HG03457 (cell line): ENCODE results near the gene IGF2BP3.
A peak's percentile ranks its signal among the peaks of the same experiment; 100 is the strongest.
"Not testable (repeated sequence)": the region's sequence is repeated elsewhere in the genome, so short reads cannot be mapped to it uniquely, and the experiment has no call there.

ENCODE experiments used
- ATAC-seq: cut with Tn5 transposase; IDR thresholded peaks from one replicate; pipeline ENCODE4 v1.9.1; 2021; ENCODE audit warnings: moderate number of reproducible peaks; ENCODE audit not compliant: unreplicated experiment

The IGF2BP3 gene

GRCh38 chr7:23426876-23427275, 43.4 kb downstream of the IGF2BP3 start:
- ATAC-seq: no peak

GRCh38 chr7:23422909-23423308, 47.4 kb downstream of the IGF2BP3 start:
- ATAC-seq: no peak

- ATAC-seq: no peak
Measured at GRCh38 chr7:23422384-23422783, 47.9 kb downstream of the IGF2BP3 start.

DNA sequence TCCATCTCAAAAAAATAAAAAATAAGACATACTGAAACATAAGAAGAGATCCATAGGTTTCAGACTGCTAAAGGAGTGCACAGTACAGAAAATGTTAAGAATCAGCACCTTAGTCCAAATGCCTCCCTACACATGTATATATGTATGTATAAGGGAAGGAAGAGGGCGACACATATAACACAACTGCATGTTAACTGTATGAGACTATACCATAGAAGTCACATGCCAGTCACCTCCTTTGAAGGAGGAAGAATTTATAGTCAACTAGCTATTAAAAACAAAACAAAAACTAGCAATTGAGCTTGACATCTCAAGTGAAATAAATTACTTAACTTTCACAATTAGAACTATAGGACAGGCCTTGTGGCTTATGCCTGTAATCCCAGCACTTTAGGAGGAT, 50.4 kb downstream of the IGF2BP3 start:
- ATAC-seq: no peak

GRCh38 chr7:23419160-23419559, 51.1 kb downstream of the IGF2BP3 start:
- no peak for ATAC-seq

GRCh38 chr7:23418046-23418445, 52.2 kb downstream of the IGF2BP3 start:
- no peak for ATAC-seq

DNA sequence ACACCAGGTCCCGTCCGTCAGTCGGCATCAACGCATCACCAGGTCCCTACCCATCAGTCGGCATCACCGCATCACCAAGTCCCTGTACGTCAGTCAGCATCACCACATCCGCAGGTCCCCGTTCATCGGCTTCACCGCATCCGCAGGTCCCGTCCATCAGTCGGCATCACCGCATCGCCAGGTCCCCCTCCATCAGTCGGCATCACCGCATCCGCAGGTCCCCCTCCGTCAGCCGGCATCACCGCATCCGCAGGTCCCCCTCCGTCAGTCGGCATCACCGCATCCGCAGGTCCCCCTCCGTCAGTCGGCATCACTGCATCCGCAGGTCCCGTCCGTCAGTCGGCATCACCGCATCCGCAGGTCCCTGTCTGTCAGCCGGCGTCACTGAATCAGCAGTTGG, 55.1 kb downstream of the IGF2BP3 start:
- ATAC-seq: no peak

- ATAC-seq: peak; percentile 90
Measured at GRCh38 chr7:23410446-23411183, 59.7 kb downstream of the IGF2BP3 start.

GRCh38 chr7:23406564-23406963, 63.7 kb downstream of the IGF2BP3 start:
- ATAC-seq: not testable (repeated sequence)

DNA sequence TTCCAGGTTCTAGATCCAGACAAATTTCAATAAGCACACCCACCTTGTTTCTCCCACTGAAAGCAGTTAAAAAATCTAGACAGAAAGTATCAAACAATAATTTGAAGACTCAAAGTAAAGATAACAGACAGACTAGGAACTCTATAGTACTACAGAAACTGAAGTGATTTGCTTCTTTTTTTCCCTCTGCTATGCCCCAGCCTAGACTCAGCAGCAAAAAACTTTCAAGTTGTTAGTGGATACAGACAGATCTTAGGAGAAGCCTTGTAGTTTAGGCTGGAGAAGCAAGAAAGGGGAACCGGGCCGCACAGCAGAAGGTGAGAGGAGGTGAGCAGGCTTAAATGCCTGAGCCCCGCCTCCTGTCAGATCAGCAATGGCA, 65.1 kb downstream of the IGF2BP3 start:
- no peak for ATAC-seq

GRCh38 chr7:23404546-23405239, 65.6 kb downstream of the IGF2BP3 start:
- no peak for ATAC-seq

GRCh38 chr7:23403970-23404369, 66.3 kb downstream of the IGF2BP3 start:
- ATAC-seq: no peak

DNA sequence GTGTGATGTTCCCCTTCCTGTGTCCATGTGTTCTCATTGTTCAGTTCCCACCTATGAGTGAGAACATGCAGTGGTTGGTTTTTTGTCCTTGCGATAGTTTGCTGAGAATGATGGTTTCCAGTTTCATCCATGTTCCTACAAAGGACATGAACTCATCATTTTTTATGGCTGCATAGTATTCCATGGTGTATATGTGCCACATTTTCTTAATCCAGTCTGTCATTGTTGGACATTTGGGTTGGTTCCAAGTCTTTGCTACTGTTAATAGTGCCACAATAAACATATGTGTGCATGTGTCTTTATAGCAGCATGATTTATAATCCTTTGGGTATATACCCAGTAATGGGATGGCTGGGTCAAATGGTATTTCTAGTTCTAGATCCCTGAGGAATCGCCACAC, 72.2 kb downstream of the IGF2BP3 start:
- ATAC-seq: not testable (repeated sequence)

DNA sequence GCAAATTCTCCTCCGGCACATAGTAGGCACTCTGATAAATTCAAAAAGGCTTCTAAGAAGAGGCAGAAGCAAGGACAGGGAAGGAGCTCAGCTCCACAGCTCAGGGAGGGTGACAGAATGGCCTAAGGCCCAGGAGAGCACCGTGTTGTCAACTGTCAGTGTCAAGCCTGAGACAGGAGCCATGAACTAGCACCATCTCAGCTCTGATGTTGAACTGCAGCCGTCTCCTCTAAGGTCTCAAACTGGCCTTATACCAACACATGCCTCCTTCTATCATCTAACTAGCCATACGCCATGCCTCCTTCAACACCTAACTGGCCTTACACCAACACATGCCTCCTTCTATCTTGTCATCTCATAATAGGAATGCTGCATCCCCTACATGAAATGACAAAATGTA, 73.0 kb downstream of the IGF2BP3 start:
- ATAC-seq: no peak

- ATAC-seq: no peak
Measured at GRCh38 chr7:23396222-23397015, 73.9 kb downstream of the IGF2BP3 start.

DNA sequence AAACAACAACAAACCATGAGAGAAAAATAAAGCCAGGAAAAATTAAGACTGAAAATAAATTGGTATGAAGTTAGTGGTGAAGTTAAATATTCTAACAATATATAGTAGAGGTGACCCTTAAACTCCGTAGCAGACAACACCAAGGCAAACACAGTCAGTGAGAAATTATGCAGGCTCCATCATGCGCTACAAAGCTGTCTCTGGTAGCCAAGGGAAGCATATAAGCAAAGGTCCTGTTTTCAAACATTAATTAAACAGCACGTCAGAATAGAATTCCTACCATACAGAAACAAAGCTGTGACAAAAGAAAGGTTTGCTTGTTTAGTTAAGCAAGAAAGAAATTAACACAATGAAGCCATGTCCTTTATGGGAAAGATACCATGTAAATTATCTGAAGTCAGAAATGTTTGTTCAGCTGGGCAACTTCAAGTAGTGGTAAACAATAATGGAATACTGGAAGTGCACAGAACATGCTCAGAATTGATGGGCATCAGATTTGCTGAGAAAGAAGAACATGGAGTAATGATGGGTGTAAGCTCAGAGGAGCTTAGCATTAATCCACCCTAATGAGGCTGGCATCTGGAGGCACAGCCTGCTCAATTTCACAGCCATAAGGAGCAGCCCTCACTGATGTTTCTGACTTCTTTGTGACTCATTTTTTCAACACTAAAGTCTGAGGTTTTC, 75.7 kb downstream of the IGF2BP3 start:
- no peak for ATAC-seq

GRCh38 chr7:23393636-23394035, 76.7 kb downstream of the IGF2BP3 start:
- no peak for ATAC-seq

DNA sequence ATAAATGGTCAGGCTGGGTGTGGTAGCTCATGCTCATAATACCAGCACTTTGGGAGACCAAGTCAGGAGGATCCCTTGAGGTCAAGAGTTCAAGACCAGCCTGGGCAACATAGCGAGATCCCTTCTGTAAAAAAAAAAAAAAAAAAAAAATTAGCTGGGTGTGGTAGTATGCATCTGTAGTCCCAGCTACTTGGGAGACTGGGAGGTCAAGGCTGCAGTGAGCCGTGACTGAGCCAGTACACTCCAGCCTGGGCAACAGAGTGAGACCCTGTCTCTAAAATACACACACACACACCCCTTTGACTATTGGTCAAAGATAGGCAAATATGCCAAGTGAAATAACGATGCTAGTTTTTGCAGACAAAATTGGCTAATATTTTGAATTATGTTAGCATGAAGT, 80.6 kb downstream of the IGF2BP3 start:
- ATAC-seq: no peak

- no peak for ATAC-seq
Measured at GRCh38 chr7:23387583-23387982, 82.7 kb downstream of the IGF2BP3 start.

DNA sequence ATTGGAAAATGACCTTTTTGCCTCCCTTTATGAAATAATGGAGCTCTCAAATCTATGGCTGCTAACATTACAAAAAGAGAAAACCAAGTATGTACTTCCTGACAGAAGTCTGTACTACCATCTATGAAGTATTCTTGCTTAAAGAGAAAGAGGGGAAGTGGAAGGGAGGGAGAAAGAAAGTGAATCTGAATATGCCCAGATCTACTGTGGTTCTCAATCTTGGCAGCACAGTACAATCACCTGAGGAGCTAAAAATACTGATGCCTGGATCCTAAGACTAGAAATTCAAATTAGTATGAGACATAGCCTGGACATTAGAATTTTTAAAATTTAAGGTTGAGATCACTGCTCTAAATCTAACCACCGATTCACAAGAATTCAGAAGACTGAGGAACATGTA, 85.2 kb downstream of the IGF2BP3 start:
- ATAC-seq: no peak

GRCh38 chr7:23383225-23383624, 87.1 kb downstream of the IGF2BP3 start:
- ATAC-seq: no peak
